PC-9 (cell line): ENCODE results near the gene CHN1. TPM values are rescaled to one million over a fixed set of nuclear protein-coding genes. Genes with fewer than 3 reads are reported as not detected.

Source experiments
- BruUV-seq: library from RNA; stranded (reverse); fragments of 400-500 nt; replicated peaks from 2 replicates; lab custom pipeline; 2021; lab: Mats Ljungman, UMichigan
- CTCF ChIA-PET: fragments of 300-600 bp; sonication (Branson Sonifier 250); formaldehyde crosslinking; loops from one replicate; lab custom pipeline; 2022; ENCODE audit warnings: antibody characterized with exemption; lab: Charles Lee
- POLR2A ChIA-PET: fragments of 300-600 bp; sonication (Branson Sonifier 250); formaldehyde crosslinking; loops from one replicate; lab custom pipeline; 2022; ENCODE audit warnings: antibody characterized with exemption; ENCODE audit not compliant: unreplicated experiment; lab: Charles Lee
- DNase-seq, 2 experiments: peaks; one replicate each; pipeline versions ENCODE4 v3.0.0 to v3.0.0-alpha.2; 2015 to 2022; ENCODE audit warnings: mixed read lengths in 1 of 2
- H2AFZ ChIP-seq: fragments of 200-600 bp; sonication (generic); 2 replicates; pipeline ENCODE4 v1.8.1; 2017; ENCODE audit warnings: antibody characterized with exemption
- H3F3A ChIP-seq: fragments of 200-600 bp; sonication (generic); 2 replicates; pipeline ENCODE4 v1.8.1; 2017; ENCODE audit warnings: antibody characterized with exemption, mild to moderate bottlenecking, low read depth; ENCODE audit not compliant: insufficient read depth
- H3K27ac ChIP-seq: fragments of 200-600 bp; sonication (generic); 2 replicates; pipeline ENCODE4 v1.6.1; 2016; ENCODE audit warnings: mixed run types
- H3K27me3 ChIP-seq: fragments of 200-600 bp; sonication (generic); 2 replicates; pipeline ENCODE4 v1.6.1; 2016; ENCODE audit warnings: low read depth, mixed run types; ENCODE audit not compliant: insufficient read depth
- H3K36me3 ChIP-seq: fragments of 200-600 bp; sonication (generic); 2 replicates; pipeline ENCODE4 v1.6.1; 2016; ENCODE audit warnings: low read depth, mixed run types
- H3K4me1 ChIP-seq: fragments of 200-600 bp; sonication (generic); replicated peaks from 2 replicates; pipeline ENCODE4 v1.6.1; 2016; ENCODE audit warnings: mixed run types; ENCODE audit not compliant: insufficient read depth
- H3K4me2 ChIP-seq: fragments of 200-600 bp; sonication (generic); 2 replicates; pipeline ENCODE4 v1.6.1; 2017; ENCODE audit warnings: mixed run types
- H3K4me3 ChIP-seq: fragments of 200-600 bp; sonication (generic); 2 replicates; pipeline ENCODE4 v1.6.1; 2016; ENCODE audit warnings: mixed run types
- H3K79me2 ChIP-seq: fragments of 200-600 bp; sonication (generic); 2 replicates; pipeline ENCODE4 v1.6.1; 2017; ENCODE audit warnings: low read depth, mixed run types
- H3K9me2 ChIP-seq: fragments of 200-600 bp; sonication (generic); 2 replicates; pipeline ENCODE4 v1.8.1; 2017; ENCODE audit warnings: mild to moderate bottlenecking; ENCODE audit not compliant: insufficient read depth
- H3K9me3 ChIP-seq: fragments of 200-600 bp; sonication (generic); 2 replicates; pipeline ENCODE4 v1.8.1; 2016; ENCODE audit warnings: low read depth; ENCODE audit not compliant: insufficient read depth
- H4K20me1 ChIP-seq: fragments of 200-600 bp; sonication (generic); 2 replicates; pipeline ENCODE4 v1.8.1; 2017; ENCODE audit not compliant: insufficient read depth
- EZH2 ChIP-seq: fragments of 200-600 bp; sonication (generic); IDR thresholded peaks from 2 replicates; pipeline ENCODE4 v1.8.0; 2017; ENCODE audit warnings: antibody characterized with exemption, low read depth
- intact Hi-C: fragments of 100-400 bp; cut with micrococcal nuclease; formaldehyde crosslinking; loops from one replicate; pipeline ENCODE4 v1.10.0; 2022; ENCODE audit not compliant: unreplicated experiment
- total RNA-seq: library from RNA; stranded (reverse); gene quantifications from 2 replicates; pipeline ENCODE4 v1.2.3, GENCODE V29; 2021
- TF ChIP-seq, protein P1 (sequence below): fragments of 200-600 bp; sonication (generic); conservative IDR thresholded peaks from 2 replicates; pipeline ENCODE4 v1.6.1; 2017; ENCODE audit warnings: mixed run types, antibody characterized with exemption, mild to moderate bottlenecking, moderate library complexity

Gene CHN1
- total RNA-seq, 1 experiment from 2014 or later: 14.0 TPM

DNA sequence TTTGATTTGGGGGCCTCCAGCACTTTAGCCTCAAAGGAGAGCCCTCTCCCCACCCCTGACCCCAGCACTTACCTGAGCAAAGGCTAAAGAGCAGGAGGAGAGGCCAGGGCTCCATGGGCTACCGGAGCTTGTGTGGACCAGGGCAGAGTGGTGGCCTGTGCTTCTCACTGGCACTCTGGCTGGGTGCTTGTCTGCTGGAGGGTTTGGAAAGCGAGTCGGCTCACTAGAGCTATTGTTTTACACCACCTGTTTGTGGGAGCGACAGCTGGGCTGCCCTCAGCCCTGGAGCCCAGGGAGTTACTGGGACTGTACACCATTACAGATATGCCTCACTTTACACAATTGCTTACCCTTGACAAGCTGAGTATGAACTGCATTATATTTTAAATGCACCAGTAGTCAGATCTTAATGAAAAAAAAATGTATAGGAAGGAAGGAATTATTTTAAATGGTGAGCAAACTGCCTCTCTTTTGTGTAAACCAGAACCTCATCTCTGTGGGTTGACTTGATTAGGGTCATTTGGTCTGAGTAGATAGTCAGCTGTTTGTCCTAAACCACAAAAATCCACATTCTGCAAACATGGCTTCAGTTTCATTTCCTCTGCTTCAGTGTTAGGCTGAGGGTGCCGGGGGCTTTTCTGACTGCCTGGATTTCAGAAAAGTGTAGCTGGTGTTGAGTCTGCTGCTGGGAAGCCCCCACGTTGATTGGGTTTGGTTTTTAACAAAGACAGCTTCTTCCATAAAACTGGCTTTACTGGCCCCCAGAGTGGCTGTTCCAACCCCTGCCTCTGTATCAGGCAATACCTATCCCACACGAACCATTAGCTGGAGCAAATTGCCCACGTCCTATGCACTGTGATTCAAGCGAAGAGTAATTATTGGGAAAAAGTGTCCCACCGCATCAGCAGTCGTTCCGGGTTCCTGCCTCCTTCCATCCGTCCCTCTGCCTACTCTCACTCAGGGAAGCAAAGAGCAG, 240.6 kb downstream of the CHN1 start, which contains the start of gene CHRNA1:
Gene CHRNA1, minus strand, starts transcription at position 193 of the 976 bp plus-strand sequence. Its CDS starts 78 bp downstream, at position 115.
- Histone ChIP-seq H4K20me1 (no peaks in the 10 kb centered on the region), H3K27ac (no peak within 1 kb of the TSS), H3K27me3 (no peaks in the 10 kb centered on the region), H3K36me3 (no peaks in the 10 kb centered on the region), H3K79me2 (no peaks in the 10 kb centered on the region), H3K9me2 (no peaks in the 10 kb centered on the region), H3K4me3 (no peak within 1 kb of the TSS), H3F3A (no peaks in the 10 kb centered on the region), H3K4me2 (no peak within 1 kb of the TSS), H2AFZ (no peak within 1 kb of the TSS), H3K4me1 (peaks cover 10% of the 10 kb centered on the region; the same call in 1 of the 2 replicates), H3K9me3 (no peaks in the 10 kb centered on the region)
- ChIA-PET CTCF (interaction anchor here (1.8 kb wide), 1 partner anchor 16 kb away, joined by 3 read pairs; no protein-coding TSS in a partner anchor), POLR2A (no interaction called here)
- no peak for DNase-seq
- BruUV-seq: no TSS peak
- intact Hi-C loops: no loop called here
- TF ChIP-seq, protein P1, sequence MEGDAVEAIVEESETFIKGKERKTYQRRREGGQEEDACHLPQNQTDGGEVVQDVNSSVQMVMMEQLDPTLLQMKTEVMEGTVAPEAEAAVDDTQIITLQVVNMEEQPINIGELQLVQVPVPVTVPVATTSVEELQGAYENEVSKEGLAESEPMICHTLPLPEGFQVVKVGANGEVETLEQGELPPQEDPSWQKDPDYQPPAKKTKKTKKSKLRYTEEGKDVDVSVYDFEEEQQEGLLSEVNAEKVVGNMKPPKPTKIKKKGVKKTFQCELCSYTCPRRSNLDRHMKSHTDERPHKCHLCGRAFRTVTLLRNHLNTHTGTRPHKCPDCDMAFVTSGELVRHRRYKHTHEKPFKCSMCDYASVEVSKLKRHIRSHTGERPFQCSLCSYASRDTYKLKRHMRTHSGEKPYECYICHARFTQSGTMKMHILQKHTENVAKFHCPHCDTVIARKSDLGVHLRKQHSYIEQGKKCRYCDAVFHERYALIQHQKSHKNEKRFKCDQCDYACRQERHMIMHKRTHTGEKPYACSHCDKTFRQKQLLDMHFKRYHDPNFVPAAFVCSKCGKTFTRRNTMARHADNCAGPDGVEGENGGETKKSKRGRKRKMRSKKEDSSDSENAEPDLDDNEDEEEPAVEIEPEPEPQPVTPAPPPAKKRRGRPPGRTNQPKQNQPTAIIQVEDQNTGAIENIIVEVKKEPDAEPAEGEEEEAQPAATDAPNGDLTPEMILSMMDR: no peak
- TF ChIP-seq EZH2: no peak

DNA sequence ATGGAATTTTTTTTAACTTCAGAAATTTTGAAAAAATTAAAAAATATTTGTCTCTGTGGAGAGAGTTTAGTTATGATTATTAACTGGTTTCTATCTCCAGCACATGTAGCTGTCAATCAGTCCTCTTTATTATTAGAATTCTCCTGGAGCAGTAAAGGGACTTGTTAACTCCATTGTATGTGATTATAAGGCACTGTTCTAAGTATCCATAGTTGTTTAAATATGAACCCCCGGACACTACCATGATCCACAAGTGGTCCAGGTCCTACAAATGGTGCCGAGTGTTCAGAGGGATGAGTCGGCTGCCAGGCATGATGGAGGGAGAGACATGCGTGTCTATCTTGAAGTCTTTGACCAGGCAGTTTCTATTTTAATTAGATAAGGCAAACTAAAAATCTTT, 241.4 kb downstream of the CHN1 start:
- peaks cover 10% of the 10 kb centered on the region; the same call in 1 of the 2 replicates for H3K4me1 ChIP-seq
- H3K9me3 ChIP-seq: no peaks in the 10 kb centered on the region
- TF ChIP-seq EZH2: no peak
- TF ChIP-seq, protein P1: no peak
- no peaks in the 10 kb centered on the region for H3K79me2 ChIP-seq
- H3K4me3 ChIP-seq: no peak overlapping the region
- H3K9me2 ChIP-seq: no peaks in the 10 kb centered on the region
- H4K20me1 ChIP-seq: no peaks in the 10 kb centered on the region
- intact Hi-C loops: no loop called here
- no peak for DNase-seq
- H3K27me3 ChIP-seq: no peaks in the 10 kb centered on the region
- no peak overlapping the region for H3K4me2 ChIP-seq
- H3K36me3 ChIP-seq: no peaks in the 10 kb centered on the region
- ChIA-PET POLR2A (no interaction called here), CTCF (interaction anchor here (0.6 kb wide), 2 partner anchors 14 to 85 kb away, joined by 3 read pairs; no protein-coding TSS in a partner anchor)
- no TSS peak for BruUV-seq
- no peaks in the 10 kb centered on the region for H3F3A ChIP-seq
- no peak overlapping the region for H3K27ac ChIP-seq
- no peak overlapping the region for H2AFZ ChIP-seq

DNA sequence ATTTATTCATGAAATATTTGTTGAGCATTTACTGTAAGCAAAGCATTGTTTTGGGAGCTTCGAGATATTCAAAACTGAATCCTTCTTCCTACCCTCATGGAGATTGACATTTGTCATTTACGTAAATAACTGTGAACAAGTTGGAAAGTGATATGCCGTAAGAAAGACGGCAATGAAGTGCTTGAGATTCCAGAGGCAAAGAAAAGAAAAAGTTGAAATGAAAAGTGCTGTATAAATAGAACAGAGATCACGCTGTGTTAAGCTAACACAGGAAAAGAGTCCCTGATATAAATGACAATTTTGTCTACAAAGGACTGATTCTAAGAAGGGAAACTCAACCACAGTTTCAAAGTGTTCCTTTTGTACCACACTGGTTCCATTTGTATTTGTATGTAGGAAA, 242.7 kb downstream of the CHN1 start:
- no peaks in the 10 kb centered on the region for H3K9me2 ChIP-seq
- H3K4me3 ChIP-seq: no peak overlapping the region
- ChIA-PET CTCF (interaction anchor here (1.0 kb wide), 2 partner anchors 9 to 10 kb away, joined by 3 read pairs; no protein-coding TSS in a partner anchor), POLR2A (interaction anchor here (0.6 kb wide), 1 partner anchor 1580 kb away, joined by 7 read pairs; no protein-coding TSS in a partner anchor)
- H3K9me3 ChIP-seq: no peaks in the 10 kb centered on the region
- H3F3A ChIP-seq: no peaks in the 10 kb centered on the region
- no peaks in the 10 kb centered on the region for H4K20me1 ChIP-seq
- H3K4me1 ChIP-seq: peaks cover 10% of the 10 kb centered on the region; the same call in 1 of the 2 replicates
- no peak overlapping the region for H3K4me2 ChIP-seq
- intact Hi-C loops: no loop called here
- H3K27ac ChIP-seq: no peak overlapping the region
- H3K79me2 ChIP-seq: no peaks in the 10 kb centered on the region
- TF ChIP-seq, protein P1: no peak
- TF ChIP-seq EZH2: no peak
- H3K27me3 ChIP-seq: no peaks in the 10 kb centered on the region
- no peak for DNase-seq
- H2AFZ ChIP-seq: no peak overlapping the region
- H3K36me3 ChIP-seq: no peaks in the 10 kb centered on the region
- no TSS peak for BruUV-seq
